A673 (cell line): Measurements from ENCODE around the gene MAPK8. TPM values are rescaled to one million over a fixed set of nuclear protein-coding genes. Genes with fewer than 3 reads are reported as not detected.

Experiments
- BruUV-seq: library from RNA; stranded (reverse); fragments of 400-500 nt; replicated peaks from 2 replicates; lab custom pipeline; 2021; lab: Mats Ljungman, UMichigan
- CTCF ChIA-PET: fragments of 300-600 bp; sonication (Branson Sonifier 250); formaldehyde crosslinking; loops from one replicate; lab custom pipeline; 2022; ENCODE audit warnings: antibody characterized with exemption; lab: Charles Lee
- POLR2A ChIA-PET: fragments of 300-600 bp; sonication (Branson Sonifier 250); formaldehyde crosslinking; loops from one replicate; lab custom pipeline; 2022; ENCODE audit warnings: antibody characterized with exemption; ENCODE audit not compliant: low non-redundant PET; lab: Charles Lee
- DNase-seq: peaks from one replicate; pipeline ENCODE4 v3.0.0-alpha.2; 2015; ENCODE audit warnings: low spot score
- H3K27ac ChIP-seq: fragments of 200-600 bp; sonication (generic); 2 replicates; pipeline ENCODE4 v1.5.1; 2016; ENCODE audit warnings: mixed run types, low read depth, mild to moderate bottlenecking, mixed read lengths, antibody characterized with exemption, low read length; ENCODE audit not compliant: poor library complexity, severe bottlenecking
- H3K27me3 ChIP-seq: fragments of 200-600 bp; sonication (generic); replicated peaks from 2 replicates; pipeline ENCODE4 v1.6.1; 2017; ENCODE audit warnings: mixed run types, low read depth, mild to moderate bottlenecking, mixed read lengths, antibody characterized with exemption, low read length; ENCODE audit not compliant: insufficient read depth, poor library complexity
- H3K36me3 ChIP-seq: fragments of 200-600 bp; sonication (generic); 2 replicates; pipeline ENCODE4 v1.6.1; 2016; ENCODE audit warnings: mixed run types, mild to moderate bottlenecking, mixed read lengths, antibody characterized with exemption, low read length; ENCODE audit not compliant: insufficient read depth, poor library complexity, severe bottlenecking
- H3K4me1 ChIP-seq: fragments of 200-600 bp; sonication (generic); 2 replicates; pipeline ENCODE4 v1.6.1; 2017; ENCODE audit warnings: mixed run types, mild to moderate bottlenecking, mixed read lengths, antibody characterized with exemption, low read length; ENCODE audit not compliant: insufficient read depth, poor library complexity, severe bottlenecking
- H3K4me3 ChIP-seq: fragments of 200-600 bp; sonication (generic); 2 replicates; pipeline ENCODE4 v1.5.1; 2016; ENCODE audit warnings: low read depth, mixed run types, mild to moderate bottlenecking, mixed read lengths, low read length; ENCODE audit not compliant: poor library complexity, severe bottlenecking
- H3K9me3 ChIP-seq: fragments of 200-600 bp; sonication (generic); 2 replicates; pipeline ENCODE4 v1.6.1; 2016; ENCODE audit warnings: mixed run types, low read depth, mild to moderate bottlenecking, mixed read lengths, antibody characterized with exemption, low read length; ENCODE audit not compliant: poor library complexity, severe bottlenecking
- CTCF ChIP-seq: fragments of 300-800, 200-600 bp; sonication (generic); conservative IDR thresholded peaks from 2 replicates; pipeline ENCODE4 v1.5.1; 2017; ENCODE audit warnings: low read depth, mild to moderate bottlenecking, antibody characterized with exemption, low read length, moderate library complexity, mixed read lengths
- EZH2 ChIP-seq: fragments of 200-600 bp; sonication (generic); IDR thresholded peaks from 2 replicates; pipeline ENCODE4 v1.6.1; 2017; ENCODE audit warnings: borderline replicate concordance, low read depth, mild to moderate bottlenecking, mixed read lengths, antibody characterized with exemption, low read length; ENCODE audit not compliant: poor library complexity, severe bottlenecking
- intact Hi-C: fragments of 100-400 bp; cut with micrococcal nuclease; formaldehyde crosslinking; loops from one replicate; pipeline ENCODE4 v1.10.0; 2022; ENCODE audit not compliant: unreplicated experiment
- total RNA-seq: library from RNA; stranded (reverse); gene quantifications from 2 replicates; pipeline ENCODE4 v1.2.3, GENCODE V29; 2021

The MAPK8 gene
- total RNA-seq, 1 experiment from 2014 or later = 52.0 TPM

GRCh38 chr10:48470115-48470892, 163.8 kb downstream of the MAPK8 start:
- Histone ChIP-seq H3K27ac (peak overlapping the region; percentile 19), H3K4me3 (no peak overlapping the region), H3K27me3 (peaks cover 16% of the 10 kb centered on the region), H3K36me3 (no peaks in the 10 kb centered on the region), H3K9me3 (no peaks in the 10 kb centered on the region), H3K4me1 (peaks cover 13% of the 10 kb centered on the region)
- intact Hi-C loops = no loop called here
- ChIA-PET POLR2A (no interaction called here), CTCF (no interaction called here)
- DNase-seq = peak; percentile 39
- BruUV-seq = no TSS peak
- TF ChIP-seq CTCF (no peak), EZH2 (no peak)

DNA sequence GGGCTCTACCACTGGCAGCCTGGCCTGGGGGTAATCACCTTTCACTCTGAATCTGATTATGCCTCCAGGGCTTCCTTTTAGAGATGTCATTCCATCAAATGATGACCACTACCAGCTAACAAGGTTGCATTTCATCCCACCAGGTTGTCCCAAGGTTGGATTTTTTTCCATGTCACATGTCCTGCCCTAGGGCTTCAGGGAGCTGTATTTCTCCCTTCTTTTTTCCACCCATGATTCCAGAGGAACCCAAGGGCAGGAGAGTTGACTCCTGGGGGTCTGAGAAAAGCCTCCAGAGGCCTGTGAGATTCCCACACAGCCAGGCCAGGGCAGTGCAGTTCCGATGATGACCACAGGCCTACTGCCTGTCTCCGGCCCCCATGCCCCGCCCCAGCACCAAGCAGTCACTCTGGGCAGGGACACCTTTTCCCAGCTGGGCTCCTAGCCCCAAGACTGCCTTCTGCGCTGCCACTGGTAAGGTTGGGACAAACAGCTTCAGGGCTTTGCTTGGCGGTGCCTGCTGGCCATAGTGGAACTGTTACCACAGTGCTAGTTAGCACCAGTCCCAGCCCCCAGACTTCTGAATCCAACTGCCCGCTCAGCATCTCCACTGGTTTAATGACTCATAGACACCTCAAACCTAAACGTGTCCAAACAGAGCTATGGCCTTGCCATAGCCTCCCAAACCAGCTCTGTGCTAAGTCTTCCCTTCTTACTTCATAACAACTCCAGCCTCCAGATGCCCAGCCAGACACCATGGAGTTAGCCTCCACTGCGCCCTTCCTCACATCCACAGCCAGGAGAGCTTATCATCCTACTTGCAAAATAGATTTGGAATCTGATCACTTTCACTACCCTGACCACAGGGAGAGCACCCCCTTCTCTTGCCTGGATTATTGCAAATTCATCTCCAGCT, 164.7 kb downstream of the MAPK8 start:
- peak overlapping the region; percentile 19 for H3K27ac ChIP-seq
- intact Hi-C loops = no loop called here
- no peak for DNase-seq
- POLR2A ChIA-PET = no interaction called here
- H3K4me1 ChIP-seq = peaks cover 22% of the 10 kb centered on the region
- no peak overlapping the region for H3K4me3 ChIP-seq
- no peaks in the 10 kb centered on the region for H3K9me3 ChIP-seq
- H3K27me3 ChIP-seq = peaks cover 8% of the 10 kb centered on the region
- CTCF ChIA-PET = no interaction called here
- no peak for TF ChIP-seq EZH2
- TF ChIP-seq CTCF = no peak
- BruUV-seq = no TSS peak
- H3K36me3 ChIP-seq = no peaks in the 10 kb centered on the region

DNA sequence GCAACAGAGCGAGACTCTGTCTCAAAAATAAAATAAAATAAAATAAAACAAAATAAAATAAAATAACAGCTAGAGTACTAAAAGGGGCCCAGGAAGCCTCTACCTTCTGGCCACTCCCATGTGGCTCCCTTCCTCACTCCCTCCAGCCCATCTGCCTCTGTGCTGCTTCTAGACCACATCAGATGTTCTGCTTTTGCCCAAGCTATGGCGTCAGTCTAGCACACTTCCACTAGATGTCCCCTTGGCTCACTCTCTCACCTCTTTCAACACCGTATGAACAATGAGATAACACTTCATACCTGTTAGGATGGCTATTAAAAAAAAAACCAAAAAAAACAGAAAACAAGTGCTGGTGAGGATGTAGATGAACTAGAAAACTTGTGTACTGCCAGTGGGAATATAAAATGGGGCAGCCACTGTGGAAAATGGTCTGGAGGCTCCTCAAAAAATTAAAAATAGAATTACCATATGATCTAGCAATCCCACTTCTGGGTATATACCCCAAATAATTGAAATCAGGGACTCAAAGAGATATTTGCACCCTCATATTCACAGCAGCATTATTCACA, 166.1 kb downstream of the MAPK8 start:
- H3K27me3 ChIP-seq = no peaks in the 10 kb centered on the region
- TF ChIP-seq CTCF = no peak
- TF ChIP-seq EZH2 = no peak
- H3K36me3 ChIP-seq = no peaks in the 10 kb centered on the region
- H3K27ac ChIP-seq = no peak overlapping the region
- H3K4me3 ChIP-seq = no peak overlapping the region
- ChIA-PET POLR2A (no interaction called here), CTCF (no interaction called here)
- BruUV-seq = no TSS peak
- no peaks in the 10 kb centered on the region for H3K9me3 ChIP-seq
- peaks cover 31% of the 10 kb centered on the region for H3K4me1 ChIP-seq
- no peak for DNase-seq
- intact Hi-C loops = no loop called here
